ENCODE data around the gene R3HDM1. TPM values are rescaled to one million over a fixed set of nuclear protein-coding genes. Genes with fewer than 3 reads are reported as not detected.

R3HDM1 gene
- total RNA-seq, 1 donor: 12.3 TPM

DNA sequence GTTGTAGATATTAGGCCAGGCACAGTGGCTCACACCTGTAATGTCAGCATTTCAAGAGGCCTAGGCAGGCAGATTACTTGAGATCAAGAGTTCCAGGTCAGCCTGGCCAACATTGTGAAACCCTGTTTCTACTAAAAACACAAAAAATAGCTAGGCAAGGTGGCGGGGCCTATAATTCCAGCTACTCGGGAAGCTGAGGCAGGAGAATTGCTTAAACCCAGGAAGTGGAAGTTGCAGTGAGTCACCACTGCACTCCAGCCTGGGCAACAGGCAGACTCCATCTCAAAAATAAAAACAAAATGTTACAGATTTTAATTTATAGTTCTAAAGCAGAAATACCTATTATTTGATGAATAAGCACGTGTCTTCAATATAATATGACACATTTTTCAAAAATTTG, 144.7 kb downstream of the R3HDM1 start:
- Histone ChIP-seq H3K79me2 (ENCODE audit: insufficient read depth, low read length) (no peaks in the 10 kb centered on the region), H2AFZ (ENCODE audit: low read length) (no peak overlapping the region), H3K27me3 (ENCODE audit: insufficient read depth, low read length) (no peaks in the 10 kb centered on the region), H3K27ac (ENCODE audit: low read depth, low read length) (no peak overlapping the region), H3K36me3 (ENCODE audit: insufficient read depth, low read length) (peaks cover 11% of the 10 kb centered on the region), H3K4me3 (ENCODE audit: insufficient read depth, low read length) (no peak overlapping the region), H3K4me2 (ENCODE audit: insufficient read depth, low read length) (no peak overlapping the region), H4K20me1 (ENCODE audit: insufficient read depth, low read length) (no peaks in the 10 kb centered on the region), H3K9me3 (ENCODE audit: low read depth, low read length) (no peaks in the 10 kb centered on the region), H3K4me1 (ENCODE audit: insufficient read depth, low read length) (no peaks in the 10 kb centered on the region)
- TF ChIP-seq, protein P1, sequence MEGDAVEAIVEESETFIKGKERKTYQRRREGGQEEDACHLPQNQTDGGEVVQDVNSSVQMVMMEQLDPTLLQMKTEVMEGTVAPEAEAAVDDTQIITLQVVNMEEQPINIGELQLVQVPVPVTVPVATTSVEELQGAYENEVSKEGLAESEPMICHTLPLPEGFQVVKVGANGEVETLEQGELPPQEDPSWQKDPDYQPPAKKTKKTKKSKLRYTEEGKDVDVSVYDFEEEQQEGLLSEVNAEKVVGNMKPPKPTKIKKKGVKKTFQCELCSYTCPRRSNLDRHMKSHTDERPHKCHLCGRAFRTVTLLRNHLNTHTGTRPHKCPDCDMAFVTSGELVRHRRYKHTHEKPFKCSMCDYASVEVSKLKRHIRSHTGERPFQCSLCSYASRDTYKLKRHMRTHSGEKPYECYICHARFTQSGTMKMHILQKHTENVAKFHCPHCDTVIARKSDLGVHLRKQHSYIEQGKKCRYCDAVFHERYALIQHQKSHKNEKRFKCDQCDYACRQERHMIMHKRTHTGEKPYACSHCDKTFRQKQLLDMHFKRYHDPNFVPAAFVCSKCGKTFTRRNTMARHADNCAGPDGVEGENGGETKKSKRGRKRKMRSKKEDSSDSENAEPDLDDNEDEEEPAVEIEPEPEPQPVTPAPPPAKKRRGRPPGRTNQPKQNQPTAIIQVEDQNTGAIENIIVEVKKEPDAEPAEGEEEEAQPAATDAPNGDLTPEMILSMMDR (IDR thresholded peaks at IDR 0.05; ENCODE audit: extremely low read depth, low read depth, low read length): no peak
- DNase-seq (ENCODE audit: insufficient read length, low spot score, missing footprints): no peak

DNA sequence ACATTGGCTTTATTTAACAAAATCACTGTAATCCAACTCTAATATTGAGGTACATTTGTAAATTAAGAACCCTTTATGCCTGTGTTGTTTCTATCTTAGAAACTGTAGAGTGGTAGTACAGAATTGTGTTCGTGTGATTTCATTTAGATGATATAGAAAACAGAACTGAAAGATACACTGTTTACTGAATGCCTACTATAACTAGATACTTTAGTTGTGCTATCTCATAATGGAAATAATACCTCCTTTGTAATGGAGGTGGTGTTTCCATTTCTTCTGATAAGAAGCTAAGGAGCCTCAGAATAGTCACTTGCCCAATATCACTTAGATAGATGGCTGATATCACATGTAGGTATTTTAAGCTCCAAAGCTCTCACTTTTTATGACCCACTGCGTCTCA, 147.8 kb downstream of the R3HDM1 start:
- Histone ChIP-seq H2AFZ (ENCODE audit: low read length) (no peak overlapping the region), H3K27ac (ENCODE audit: low read depth, low read length) (no peak overlapping the region), H3K36me3 (ENCODE audit: insufficient read depth, low read length) (peaks cover 11% of the 10 kb centered on the region), H4K20me1 (ENCODE audit: insufficient read depth, low read length) (no peaks in the 10 kb centered on the region), H3K4me2 (ENCODE audit: insufficient read depth, low read length) (no peak overlapping the region), H3K27me3 (ENCODE audit: insufficient read depth, low read length) (no peaks in the 10 kb centered on the region), H3K79me2 (ENCODE audit: insufficient read depth, low read length) (no peaks in the 10 kb centered on the region), H3K9me3 (ENCODE audit: low read depth, low read length) (no peaks in the 10 kb centered on the region), H3K4me1 (ENCODE audit: insufficient read depth, low read length) (no peaks in the 10 kb centered on the region), H3K4me3 (ENCODE audit: insufficient read depth, low read length) (no peak overlapping the region)
- TF ChIP-seq, protein P1 (IDR thresholded peaks at IDR 0.05; ENCODE audit: extremely low read depth, low read depth, low read length): no peak
- no peak for DNase-seq (ENCODE audit: insufficient read length, low spot score, missing footprints)

DNA sequence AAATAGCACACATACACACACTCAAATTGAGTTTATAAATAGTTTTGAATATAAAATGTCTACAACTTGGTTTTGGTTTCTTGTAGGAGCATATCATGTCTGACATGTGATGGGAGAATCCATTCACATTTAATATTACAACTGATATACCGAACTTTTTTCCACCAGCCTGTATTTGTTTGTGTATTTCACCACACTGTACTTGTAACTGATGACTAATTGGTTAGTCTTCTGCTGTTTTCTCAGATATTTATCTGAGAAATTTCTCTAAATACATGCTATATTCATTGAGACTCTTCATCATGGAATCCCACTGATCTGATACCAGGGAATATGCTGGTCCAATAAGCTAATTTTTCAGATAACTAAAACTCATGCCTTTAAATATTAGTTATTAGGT, 154.1 kb downstream of the R3HDM1 start:
- no peak overlapping the region for H3K4me3 ChIP-seq (ENCODE audit: insufficient read depth, low read length)
- peaks cover 3% of the 10 kb centered on the region for H3K4me1 ChIP-seq (ENCODE audit: insufficient read depth, low read length)
- TF ChIP-seq, protein P1 (IDR thresholded peaks at IDR 0.05; ENCODE audit: extremely low read depth, low read depth, low read length): no peak
- no peak overlapping the region for H3K4me2 ChIP-seq (ENCODE audit: insufficient read depth, low read length)
- no peaks in the 10 kb centered on the region for H3K9me3 ChIP-seq (ENCODE audit: low read depth, low read length)
- H3K79me2 ChIP-seq (ENCODE audit: insufficient read depth, low read length): no peaks in the 10 kb centered on the region
- H4K20me1 ChIP-seq (ENCODE audit: insufficient read depth, low read length): no peaks in the 10 kb centered on the region
- H3K27me3 ChIP-seq (ENCODE audit: insufficient read depth, low read length): no peaks in the 10 kb centered on the region
- peaks cover 3% of the 10 kb centered on the region for H3K36me3 ChIP-seq (ENCODE audit: insufficient read depth, low read length)
- H2AFZ ChIP-seq (ENCODE audit: low read length): no peak overlapping the region
- DNase-seq (ENCODE audit: insufficient read length, low spot score, missing footprints): no peak
- peak overlapping the region; percentile 2 for H3K27ac ChIP-seq (ENCODE audit: low read depth, low read length)

DNA sequence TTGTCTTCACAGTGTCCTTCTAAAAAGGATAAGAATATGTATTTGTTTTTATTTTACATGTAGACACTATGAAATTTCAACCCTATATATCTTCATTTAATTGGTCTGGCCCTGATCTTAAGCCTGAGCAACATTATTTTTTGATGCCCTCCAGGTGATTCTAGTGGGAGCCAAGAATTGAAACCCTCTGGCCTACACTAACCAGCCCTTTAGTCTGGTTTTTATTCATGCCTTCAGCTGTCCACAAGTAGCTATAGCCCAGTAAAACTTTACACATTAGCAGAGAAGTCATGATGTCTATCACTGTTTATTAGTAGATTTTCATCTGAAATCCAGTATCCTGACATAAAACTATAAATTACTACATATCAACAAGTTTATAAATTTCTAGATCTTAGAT, 157.7 kb downstream of the R3HDM1 start:
- no peaks in the 10 kb centered on the region for H3K9me3 ChIP-seq (ENCODE audit: low read depth, low read length)
- no peaks in the 10 kb centered on the region for H3K36me3 ChIP-seq (ENCODE audit: insufficient read depth, low read length)
- no peaks in the 10 kb centered on the region for H4K20me1 ChIP-seq (ENCODE audit: insufficient read depth, low read length)
- no peak overlapping the region for H3K4me3 ChIP-seq (ENCODE audit: insufficient read depth, low read length)
- peaks cover 3% of the 10 kb centered on the region for H3K4me1 ChIP-seq (ENCODE audit: insufficient read depth, low read length)
- TF ChIP-seq, protein P1 (IDR thresholded peaks at IDR 0.05; ENCODE audit: extremely low read depth, low read depth, low read length): no peak
- H3K79me2 ChIP-seq (ENCODE audit: insufficient read depth, low read length): no peaks in the 10 kb centered on the region
- H3K27ac ChIP-seq (ENCODE audit: low read depth, low read length): no peak overlapping the region
- no peak overlapping the region for H2AFZ ChIP-seq (ENCODE audit: low read length)
- no peak overlapping the region for H3K4me2 ChIP-seq (ENCODE audit: insufficient read depth, low read length)
- H3K27me3 ChIP-seq (ENCODE audit: insufficient read depth, low read length): no peaks in the 10 kb centered on the region
- no peak for DNase-seq (ENCODE audit: insufficient read length, low spot score, missing footprints)

All from osteoblast (primary cell).